Smooth muscle cell (in vitro differentiated cells): ENCODE data around the gene OR2T35. TPM values are rescaled to one million over a fixed set of nuclear protein-coding genes. Genes with fewer than 3 reads are reported as not detected.

Experiments used
- DNase-seq: peaks from one replicate; lab custom pipeline; 2025; ENCODE audit not compliant: unreplicated experiment; lab: John Stamatoyannopoulos, UW
- H2AFZ ChIP-seq: fragments of 200-600 bp; sonication (generic); 2 replicates; pipeline ENCODE4 v1.6.0; 2016; ENCODE audit warnings: antibody characterized with exemption, low read depth, mild to moderate bottlenecking
- H3F3A ChIP-seq: fragments of 200-600 bp; sonication (generic); 2 replicates; pipeline ENCODE4 v1.6.0; 2017; ENCODE audit warnings: antibody characterized with exemption, low read depth
- H3K27ac ChIP-seq: fragments of 200-600 bp; sonication (generic); 2 replicates; pipeline ENCODE4 v1.5.1; 2016; ENCODE audit warnings: low read depth, mild to moderate bottlenecking
- H3K27me3 ChIP-seq: fragments of 200-600 bp; sonication (generic); 2 replicates; pipeline ENCODE4 v1.6.1; 2016; ENCODE audit warnings: low read depth, mild to moderate bottlenecking
- H3K36me3 ChIP-seq: fragments of 200-600 bp; sonication (generic); 2 replicates; pipeline ENCODE4 v1.5.1; 2016; ENCODE audit warnings: low read depth
- H3K4me1 ChIP-seq: fragments of 200-600 bp; sonication (generic); 2 replicates; pipeline ENCODE4 v1.5.1; 2016; ENCODE audit warnings: low read depth
- H3K4me2 ChIP-seq: fragments of 200-600 bp; sonication (generic); 2 replicates; pipeline ENCODE4 v1.6.0; 2016; ENCODE audit warnings: mild to moderate bottlenecking
- H3K4me3 ChIP-seq: fragments of 200-600 bp; sonication (generic); 2 replicates; pipeline ENCODE4 v1.5.1; 2016; ENCODE audit warnings: mild to moderate bottlenecking
- H3K79me2 ChIP-seq: fragments of 200-600 bp; sonication (generic); 2 replicates; pipeline ENCODE4 v1.6.0; 2016; ENCODE audit warnings: low read depth, mild to moderate bottlenecking
- H3K9ac ChIP-seq: fragments of 200-600 bp; sonication (generic); 2 replicates; pipeline ENCODE4 v1.6.0; 2016; ENCODE audit warnings: low read depth
- H3K9me3 ChIP-seq: fragments of 200-600 bp; sonication (generic); replicated peaks from 2 replicates; pipeline ENCODE4 v1.5.1; 2016; ENCODE audit warnings: low read depth
- H4K20me1 ChIP-seq: fragments of 200-600 bp; sonication (generic); 2 replicates; pipeline ENCODE4 v1.6.0; 2016; ENCODE audit warnings: low read depth
- WGBS: methylation state at CpG from one replicate; pipeline ENCODE4 v1.1.7; 2016; ENCODE audit warnings: low lambda C conversion rate; 5-methylcytosine and 5-hydroxymethylcytosine counted together
- polyA plus RNA-seq: library from polyadenylated mRNA; unstranded; fragments of >200 nt; fragmentation: Nextera tagmentation; extraction: Ambion mirVana; gene quantifications from 2 replicates; pipeline ENCODE4 v1.2.1, GENCODE V29; 2016
- total RNA-seq: library from RNA; depleted of rRNA; stranded (reverse); fragments of >200 nt; gene quantifications from 2 replicates; pipeline ENCODE4 v1.2.3, GENCODE V29; 2014
- TF ChIP-seq, protein P1 (sequence below): fragments of 200-600 bp; sonication (generic); IDR thresholded peaks from 2 replicates; pipeline ENCODE4 v1.5.1; 2017; ENCODE audit warnings: borderline replicate concordance, mild to moderate bottlenecking, antibody characterized with exemption; ENCODE audit not compliant: insufficient read depth, poor library complexity, severe bottlenecking

The OR2T35 gene
- total and polyA plus RNA-seq, 2 experiments from 2014 or later, result not detected

DNA sequence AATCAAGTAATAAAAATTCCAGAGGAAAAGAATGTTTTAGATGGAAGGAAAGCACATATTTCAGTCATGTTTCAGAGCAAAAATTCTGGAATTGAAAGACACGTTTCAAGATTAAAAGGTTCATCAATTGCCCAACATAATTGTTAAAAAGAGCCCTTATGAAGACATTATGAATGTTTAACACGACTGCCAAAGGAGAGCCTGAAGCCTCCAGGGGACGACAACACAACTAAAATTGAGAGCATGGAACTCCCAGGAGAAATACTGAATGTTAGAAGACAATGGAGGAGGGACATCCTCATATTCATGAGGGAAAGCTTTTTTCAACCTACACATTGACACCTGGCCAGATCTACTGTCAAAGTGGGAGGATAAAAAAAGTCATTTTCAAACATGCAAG is 26.2 kb downstream of the OR2T35 start:
- whole genome bisulfite sequencing, result 13% methylated on average over 3 of the region's 3 CpGs
- Histone ChIP-seq H3K36me3 (no peaks in the 10 kb centered on the region), H3K79me2 (no peaks in the 10 kb centered on the region), H3K9me3 (peaks cover 14% of the 10 kb centered on the region), H3K27me3 (no peaks in the 10 kb centered on the region), H2AFZ (no peak overlapping the region), H3K4me3 (no peak overlapping the region), H3K9ac (no peak overlapping the region), H3K27ac (no peak overlapping the region), H3F3A (no peaks in the 10 kb centered on the region), H3K4me1 (no peaks in the 10 kb centered on the region), H4K20me1 (no peaks in the 10 kb centered on the region), H3K4me2 (no peak overlapping the region)
- DNase-seq, result no peak
- TF ChIP-seq, protein P1, sequence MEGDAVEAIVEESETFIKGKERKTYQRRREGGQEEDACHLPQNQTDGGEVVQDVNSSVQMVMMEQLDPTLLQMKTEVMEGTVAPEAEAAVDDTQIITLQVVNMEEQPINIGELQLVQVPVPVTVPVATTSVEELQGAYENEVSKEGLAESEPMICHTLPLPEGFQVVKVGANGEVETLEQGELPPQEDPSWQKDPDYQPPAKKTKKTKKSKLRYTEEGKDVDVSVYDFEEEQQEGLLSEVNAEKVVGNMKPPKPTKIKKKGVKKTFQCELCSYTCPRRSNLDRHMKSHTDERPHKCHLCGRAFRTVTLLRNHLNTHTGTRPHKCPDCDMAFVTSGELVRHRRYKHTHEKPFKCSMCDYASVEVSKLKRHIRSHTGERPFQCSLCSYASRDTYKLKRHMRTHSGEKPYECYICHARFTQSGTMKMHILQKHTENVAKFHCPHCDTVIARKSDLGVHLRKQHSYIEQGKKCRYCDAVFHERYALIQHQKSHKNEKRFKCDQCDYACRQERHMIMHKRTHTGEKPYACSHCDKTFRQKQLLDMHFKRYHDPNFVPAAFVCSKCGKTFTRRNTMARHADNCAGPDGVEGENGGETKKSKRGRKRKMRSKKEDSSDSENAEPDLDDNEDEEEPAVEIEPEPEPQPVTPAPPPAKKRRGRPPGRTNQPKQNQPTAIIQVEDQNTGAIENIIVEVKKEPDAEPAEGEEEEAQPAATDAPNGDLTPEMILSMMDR, result no peak

DNA sequence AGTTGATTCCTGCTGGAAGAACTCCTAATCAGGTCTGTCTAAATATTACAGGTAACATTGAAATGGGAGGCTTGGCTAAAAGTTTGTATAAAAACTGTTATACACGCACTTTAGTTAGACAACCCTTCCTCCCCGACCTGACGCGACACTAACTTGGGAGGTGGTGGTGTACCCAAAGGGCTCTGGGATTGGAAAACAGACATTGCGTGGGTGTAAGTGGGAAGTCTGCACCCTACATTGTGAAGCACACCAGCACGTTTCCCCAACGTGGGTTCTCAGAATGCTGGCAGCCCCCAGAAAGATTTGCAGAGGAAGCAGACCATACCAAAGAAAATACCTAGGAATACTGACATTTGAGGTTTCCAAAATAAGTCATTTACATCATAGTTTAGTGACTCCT is 27.0 kb downstream of the OR2T35 start:
- H3K27ac ChIP-seq, result no peak overlapping the region
- H3K79me2 ChIP-seq, result no peaks in the 10 kb centered on the region
- H3K27me3 ChIP-seq, result no peaks in the 10 kb centered on the region
- no peak overlapping the region for H3K9ac ChIP-seq
- DNase-seq, result no peak
- no peaks in the 10 kb centered on the region for H3K4me1 ChIP-seq
- H3K4me2 ChIP-seq, result no peak overlapping the region
- H3K4me3 ChIP-seq, result no peak overlapping the region
- WGBS, result 66% methylated on average over 7 of the region's 7 CpGs
- H2AFZ ChIP-seq, result no peak overlapping the region
- H4K20me1 ChIP-seq, result no peaks in the 10 kb centered on the region
- H3K9me3 ChIP-seq, result peaks cover 17% of the 10 kb centered on the region
- H3K36me3 ChIP-seq, result no peaks in the 10 kb centered on the region
- H3F3A ChIP-seq, result no peaks in the 10 kb centered on the region
- TF ChIP-seq, protein P1, result no peak

DNA sequence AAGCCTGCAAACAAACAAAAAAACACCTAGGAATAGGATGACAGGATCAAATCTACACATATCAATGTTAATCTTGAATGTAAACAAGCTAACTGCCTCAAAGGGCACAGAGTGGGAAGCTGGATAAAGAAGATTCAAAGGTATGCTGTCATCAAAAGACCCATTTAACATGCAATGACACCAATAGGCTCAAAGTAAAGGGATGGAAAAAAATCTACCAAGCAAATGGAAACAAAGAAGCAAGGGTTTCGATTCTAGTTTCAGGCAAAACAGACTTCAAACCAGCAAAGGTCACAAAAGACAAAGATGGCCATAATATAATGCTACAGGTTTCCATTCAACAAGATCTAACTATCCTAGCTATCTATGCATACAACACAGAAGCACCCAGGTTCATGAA is 31.3 kb downstream of the OR2T35 start:
- H3K4me2 ChIP-seq, result no peak overlapping the region
- no peaks in the 10 kb centered on the region for H4K20me1 ChIP-seq
- no peaks in the 10 kb centered on the region for H3K27me3 ChIP-seq
- TF ChIP-seq, protein P1, result no peak
- 70% methylated on average over 1 of the region's 1 CpG for WGBS
- no peak overlapping the region for H2AFZ ChIP-seq
- no peak for DNase-seq
- peaks cover 17% of the 10 kb centered on the region for H3K9me3 ChIP-seq
- no peak overlapping the region for H3K4me3 ChIP-seq
- H3K4me1 ChIP-seq, result no peaks in the 10 kb centered on the region
- H3K79me2 ChIP-seq, result no peaks in the 10 kb centered on the region
- H3K36me3 ChIP-seq, result no peaks in the 10 kb centered on the region
- H3K27ac ChIP-seq, result no peak overlapping the region
- no peak overlapping the region for H3K9ac ChIP-seq
- H3F3A ChIP-seq, result no peaks in the 10 kb centered on the region

DNA sequence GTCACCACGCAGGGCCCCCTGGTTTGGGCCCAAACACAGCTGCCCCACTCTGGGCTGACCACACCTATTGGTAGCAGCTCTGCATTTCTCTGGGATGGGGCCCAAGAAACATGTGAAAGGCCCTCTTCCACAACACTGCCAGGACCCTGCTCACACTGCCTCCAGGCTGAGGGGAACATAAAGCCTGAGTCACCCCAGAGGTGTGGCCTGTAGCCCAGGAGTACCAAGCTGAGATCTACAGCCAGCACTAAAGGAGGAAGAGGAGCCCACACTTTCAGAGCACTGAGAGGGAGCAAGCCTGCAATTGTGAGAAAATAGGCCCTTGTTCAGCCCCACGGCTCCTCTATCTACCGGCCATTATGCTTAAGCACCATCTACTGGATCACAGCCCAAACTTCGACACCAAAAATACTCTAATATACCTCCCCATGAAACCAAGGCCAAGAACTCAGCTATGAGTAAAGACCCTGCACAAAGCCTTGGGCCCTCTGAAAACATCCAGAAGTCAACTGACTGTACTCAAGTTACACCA is 33.1 kb downstream of the OR2T35 start:
- no peaks in the 10 kb centered on the region for H3K27me3 ChIP-seq
- 76% methylated on average over 4 of the region's 4 CpGs for WGBS
- no peaks in the 10 kb centered on the region for H3K36me3 ChIP-seq
- H3K4me2 ChIP-seq, result no peak overlapping the region
- no peak overlapping the region for H2AFZ ChIP-seq
- H3K79me2 ChIP-seq, result no peaks in the 10 kb centered on the region
- no peak overlapping the region for H3K9ac ChIP-seq
- no peaks in the 10 kb centered on the region for H4K20me1 ChIP-seq
- H3F3A ChIP-seq, result no peaks in the 10 kb centered on the region
- peaks cover 19% of the 10 kb centered on the region for H3K9me3 ChIP-seq
- TF ChIP-seq, protein P1, result no peak
- H3K27ac ChIP-seq, result no peak overlapping the region
- no peak for DNase-seq
- no peak overlapping the region for H3K4me3 ChIP-seq
- H3K4me1 ChIP-seq, result no peaks in the 10 kb centered on the region
